Caco-2 (cell line): ENCODE data around the gene TRAFD1. TPM values are rescaled to one million over a fixed set of nuclear protein-coding genes. Genes with fewer than 3 reads are reported as not detected.
"Not testable (repeated sequence)": the region's sequence is repeated elsewhere in the genome, so short reads cannot be mapped to it uniquely, and the experiment has no call there.

Experiments
- BruUV-seq: library from RNA; stranded (reverse); fragments of 400-500 nt; replicated peaks from 2 replicates; lab custom pipeline; 2021; lab: Mats Ljungman, UMichigan
- CTCF ChIA-PET: fragments of 300-600 bp; sonication (Branson Sonifier 250); formaldehyde crosslinking; loops from one replicate; lab custom pipeline; 2022; ENCODE audit warnings: antibody characterized with exemption; lab: Charles Lee
- POLR2A ChIA-PET: fragments of 300-600 bp; sonication (Branson Sonifier 250); formaldehyde crosslinking; loops from one replicate; lab custom pipeline; 2022; ENCODE audit warnings: antibody characterized with exemption; lab: Charles Lee
- DNase-seq, 2 experiments: peaks; one replicate each; pipeline versions ENCODE4 v3.0.0 to v3.0.0-alpha.2; 2020 to 2022
- H3K27me3 ChIP-seq: replicated peaks from 2 replicates; pipeline ENCODE4 v1.6.0; 2011; ENCODE audit warnings: low read length; ENCODE audit not compliant: control insufficient read depth, insufficient read depth
- H3K36me3 ChIP-seq: 2 replicates; pipeline ENCODE4 v1.5.1; 2011; ENCODE audit warnings: low read length; ENCODE audit not compliant: control insufficient read depth, insufficient read depth
- H3K4me1 ChIP-seq: fragments of 250-450 bp; sonication (Bioruptor Pico); 2 replicates; pipeline ENCODE4 v1.5.1; 2020; ENCODE audit warnings: mild to moderate bottlenecking
- H3K4me3 ChIP-seq: 2 replicates; pipeline ENCODE4 v1.5.1; 2011; ENCODE audit warnings: low read depth, mild to moderate bottlenecking, control low read depth, low read length
- H3K9me3 ChIP-seq: fragments of 250-450 bp; sonication (Bioruptor Pico); 2 replicates; pipeline ENCODE4 v1.5.1; 2020; ENCODE audit warnings: mild to moderate bottlenecking, moderate library complexity
- H3K27ac Mint-ChIP-seq: one replicate; pipeline ENCODE4 v1.8.0; 2022; ENCODE audit warnings: mixed read lengths; ENCODE audit not compliant: unreplicated experiment
- H3K27me3 Mint-ChIP-seq: one replicate; pipeline ENCODE4 v1.8.0; 2022; ENCODE audit warnings: mixed read lengths; ENCODE audit not compliant: insufficient read depth, unreplicated experiment
- H3K36me3 Mint-ChIP-seq: one replicate; pipeline ENCODE4 v1.8.0; 2022; ENCODE audit warnings: mild to moderate bottlenecking, mixed read lengths; ENCODE audit not compliant: insufficient read depth, unreplicated experiment
- H3K4me1 Mint-ChIP-seq: one replicate; pipeline ENCODE4 v1.8.0; 2022; ENCODE audit warnings: low read depth, mixed read lengths; ENCODE audit not compliant: unreplicated experiment
- H3K4me3 Mint-ChIP-seq: one replicate; pipeline ENCODE4 v1.8.0; 2022; ENCODE audit warnings: mild to moderate bottlenecking, moderate library complexity, mixed read lengths; ENCODE audit not compliant: unreplicated experiment
- H3K9me3 Mint-ChIP-seq: one replicate; pipeline ENCODE4 v1.8.0; 2022; ENCODE audit warnings: mixed read lengths; ENCODE audit not compliant: unreplicated experiment
- CTCF ChIP-seq, 2 experiments: fragments of 200-600 bp in 1 of 2; IDR thresholded peaks; 1 replicate in 1 of 2; 2 replicates in 1 of 2; pipeline versions ENCODE4 v1.5.1 to v1.8.0; 2011 to 2022; ENCODE audit warnings: antibody characterized with exemption in 1 of 2, control low read depth in 1 of 2, inconsistent platforms in 1 of 2, low read depth in 1 of 2, low read length in 1 of 2, mild to moderate bottlenecking in 1 of 2, moderate library complexity in 1 of 2; ENCODE audit not compliant: insufficient read depth in 1 of 2, severe bottlenecking in 1 of 2, unreplicated experiment in 1 of 2
- intact Hi-C: fragments of 100-400 bp; cut with micrococcal nuclease; formaldehyde crosslinking; loops from one replicate; pipeline ENCODE4 v1.10.0; 2022; ENCODE audit not compliant: unreplicated experiment
- total RNA-seq: library from RNA; stranded (reverse); gene quantifications from 2 replicates; pipeline ENCODE4 v1.2.3, GENCODE V29; 2022

Gene TRAFD1
- total RNA-seq, 1 experiment from 2014 or later, result 25.5 TPM

- no peak overlapping the region for H3K27ac Mint-ChIP-seq
- H3K4me1 ChIP-seq, result no peaks in the 10 kb centered on the region; the same call in 1 of the 2 replicates
Observed at GRCh38 chr12:112096667-112097066, 28.7 kb upstream of the TRAFD1 start.

GRCh38 chr12:112097641-112098040 lies 27.7 kb upstream of the TRAFD1 start:
- CTCF ChIA-PET, result no interaction called here
- BruUV-seq, result no TSS peak
- H3K36me3 Mint-ChIP-seq, result peaks cover 70% of the 10 kb centered on the region

More at GRCh38 chr12:112096667-112097066, 28.7 kb upstream of the TRAFD1 start:
- H3K4me3 ChIP-seq, result no peak overlapping the region
- CTCF ChIA-PET, result no interaction called here
- Mint-ChIP-seq H3K9me3 (no peaks in the 10 kb centered on the region), H3K4me3 (no peak overlapping the region), H3K4me1 (no peaks in the 10 kb centered on the region), H3K36me3 (peaks cover 68% of the 10 kb centered on the region), H3K27me3 (no peaks in the 10 kb centered on the region)
- POLR2A ChIA-PET, result no interaction called here
- no peak for TF ChIP-seq CTCF (IDR thresholded peaks at IDR 0.05; ENCODE audit: insufficient read depth in 1 of 2, low read depth in 1 of 2, low read length in 1 of 2, severe bottlenecking in 1 of 2, unreplicated experiment in 1 of 2)
- intact Hi-C loops, result no loop called here
- no peaks in the 10 kb centered on the region for H3K27me3 ChIP-seq
- no peak for DNase-seq
- no peaks in the 10 kb centered on the region for H3K9me3 ChIP-seq
- BruUV-seq, result no TSS peak
- no peaks in the 10 kb centered on the region; the same call in 1 of the 2 replicates for H3K36me3 ChIP-seq

GRCh38 chr12:112100500-112100899 lies 24.9 kb upstream of the TRAFD1 start:
- H3K4me1 ChIP-seq, H3K36me3 ChIP-seq, CTCF ChIA-PET, DNase-seq, intact Hi-C loops, H3K9me3 ChIP-seq, H3K27ac Mint-ChIP-seq, H3K4me1 Mint-ChIP-seq, H3K27me3 Mint-ChIP-seq, BruUV-seq, H3K4me3 Mint-ChIP-seq, H3K27me3 ChIP-seq, POLR2A ChIA-PET, H3K9me3 Mint-ChIP-seq, H3K4me3 ChIP-seq: not testable (repeated sequence)
- peaks cover 88% of the 10 kb centered on the region for H3K36me3 Mint-ChIP-seq

More at GRCh38 chr12:112097641-112098040, 27.7 kb upstream of the TRAFD1 start:
- H3K4me3 Mint-ChIP-seq, result no peak overlapping the region
- Histone ChIP-seq H3K4me1 (no peaks in the 10 kb centered on the region; the same call in 1 of the 2 replicates), H3K36me3 (no peaks in the 10 kb centered on the region; the same call in 1 of the 2 replicates), H3K4me3 (no peak overlapping the region), H3K9me3 (no peaks in the 10 kb centered on the region), H3K27me3 (no peaks in the 10 kb centered on the region)
- H3K4me1 Mint-ChIP-seq, result no peaks in the 10 kb centered on the region
- TF ChIP-seq CTCF (IDR thresholded peaks at IDR 0.05; ENCODE audit: insufficient read depth in 1 of 2, low read depth in 1 of 2, low read length in 1 of 2, severe bottlenecking in 1 of 2, unreplicated experiment in 1 of 2), result no peak
- intact Hi-C loops, result no loop called here
- no peaks in the 10 kb centered on the region for H3K27me3 Mint-ChIP-seq
- no peak for DNase-seq
- no peaks in the 10 kb centered on the region for H3K9me3 Mint-ChIP-seq
- H3K27ac Mint-ChIP-seq, result no peak overlapping the region
- POLR2A ChIA-PET, result no interaction called here
